Left renal cortex interstitium (tissue), 4 donors: ENCODE measurements around the gene SDK1. TPM values are rescaled to one million over a fixed set of nuclear protein-coding genes. Genes with fewer than 3 reads are reported as not detected.

Experiments
- DNase-seq, 4 donors: peaks; one replicate each; pipeline ENCODE4 v3.0.0-alpha.2; 2013; ENCODE audit warnings: low read depth in 4 of 4, low spot score in 2 of 4, missing footprints in 1 of 4
- polyA plus RNA-seq, 4 donors: library from polyadenylated mRNA; unstranded; fragments of 120-200 nt; gene quantifications; one replicate each; pipeline ENCODE4 v1.2.1, GENCODE V29; 2013; ENCODE audit not compliant: insufficient read length in 4 of 4

The SDK1 gene
- polyA plus RNA-seq, 4 donors = 5.1 to 10.2 (median 6.9) TPM

- DNase-seq = no peak
These were observed 18.6 kb upstream of the SDK1 start for GRCh38 chr7:3282457-3282856.

DNA sequence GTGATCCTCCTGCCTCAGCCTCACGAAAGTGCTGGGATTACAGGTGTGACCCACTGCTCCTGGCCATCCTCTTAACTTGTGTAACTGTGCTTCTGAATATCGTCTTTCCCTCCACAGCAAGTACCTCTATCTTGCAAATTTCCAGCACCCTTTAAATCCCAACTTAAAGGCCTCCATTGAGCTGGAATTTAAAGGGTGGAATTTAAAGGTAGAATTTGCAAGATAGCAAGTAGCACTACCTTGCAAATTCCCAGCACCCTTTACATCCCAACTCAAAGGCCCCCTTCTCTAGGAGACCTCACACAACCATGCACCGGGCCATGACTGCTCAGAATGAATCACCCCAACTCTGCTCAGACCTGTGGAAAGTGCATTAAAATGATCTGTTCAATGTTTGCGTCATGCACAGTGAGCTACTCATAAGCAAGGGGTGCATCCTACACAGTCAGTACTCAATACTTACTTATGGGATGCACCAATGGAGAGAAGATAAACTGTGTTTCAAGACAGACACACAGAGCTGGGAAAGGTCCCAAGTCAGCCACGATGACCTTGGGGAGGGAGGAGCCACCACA, 17.8 kb upstream of the SDK1 start:
- DNase-seq = no peak

GRCh38 chr7:3285652-3286051, 15.4 kb upstream of the SDK1 start:
- no peak for DNase-seq

DNA sequence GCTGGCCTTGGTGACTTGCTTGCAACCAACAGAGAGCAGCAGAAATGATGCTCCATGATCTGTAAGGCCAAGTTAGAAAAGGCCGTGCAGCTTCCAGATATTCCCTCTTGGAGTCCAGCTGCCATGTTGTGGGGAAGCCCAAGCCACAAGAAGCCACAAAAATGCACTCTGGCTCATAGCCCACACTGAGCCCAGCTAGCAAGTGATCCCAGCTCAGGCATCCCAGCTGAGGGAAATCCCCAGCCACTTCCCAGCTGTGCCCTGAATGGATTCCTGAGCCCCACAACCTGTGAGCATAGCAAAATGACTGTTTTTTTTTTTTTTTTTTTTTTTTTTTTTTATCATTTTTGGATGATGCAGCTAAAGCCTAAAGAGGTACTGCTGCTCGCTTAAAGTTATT, 11.1 kb upstream of the SDK1 start:
- no peak for DNase-seq

DNA sequence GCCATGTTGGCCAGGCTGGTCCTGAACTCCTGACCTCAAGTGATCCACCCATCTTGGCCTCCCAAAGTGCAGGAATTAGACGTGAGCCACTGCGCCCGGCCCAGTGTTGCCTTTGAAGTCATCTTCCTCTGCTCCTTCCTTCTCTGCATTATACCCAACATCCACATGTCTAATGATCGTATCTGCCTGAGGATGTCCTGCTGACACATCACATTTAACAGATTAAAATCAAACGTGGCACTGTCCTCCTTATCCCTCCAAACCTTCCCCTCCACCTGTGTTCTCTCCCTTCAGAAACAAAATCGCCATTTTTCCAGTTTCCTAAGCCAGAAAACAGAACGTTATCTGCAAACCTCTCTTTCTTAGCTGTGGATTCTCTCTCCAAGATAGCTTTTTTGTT, 8.4 kb upstream of the SDK1 start:
- no peak for DNase-seq

- no peak for DNase-seq
These were observed 6.5 kb upstream of the SDK1 start for GRCh38 chr7:3294432-3295100.

DNA sequence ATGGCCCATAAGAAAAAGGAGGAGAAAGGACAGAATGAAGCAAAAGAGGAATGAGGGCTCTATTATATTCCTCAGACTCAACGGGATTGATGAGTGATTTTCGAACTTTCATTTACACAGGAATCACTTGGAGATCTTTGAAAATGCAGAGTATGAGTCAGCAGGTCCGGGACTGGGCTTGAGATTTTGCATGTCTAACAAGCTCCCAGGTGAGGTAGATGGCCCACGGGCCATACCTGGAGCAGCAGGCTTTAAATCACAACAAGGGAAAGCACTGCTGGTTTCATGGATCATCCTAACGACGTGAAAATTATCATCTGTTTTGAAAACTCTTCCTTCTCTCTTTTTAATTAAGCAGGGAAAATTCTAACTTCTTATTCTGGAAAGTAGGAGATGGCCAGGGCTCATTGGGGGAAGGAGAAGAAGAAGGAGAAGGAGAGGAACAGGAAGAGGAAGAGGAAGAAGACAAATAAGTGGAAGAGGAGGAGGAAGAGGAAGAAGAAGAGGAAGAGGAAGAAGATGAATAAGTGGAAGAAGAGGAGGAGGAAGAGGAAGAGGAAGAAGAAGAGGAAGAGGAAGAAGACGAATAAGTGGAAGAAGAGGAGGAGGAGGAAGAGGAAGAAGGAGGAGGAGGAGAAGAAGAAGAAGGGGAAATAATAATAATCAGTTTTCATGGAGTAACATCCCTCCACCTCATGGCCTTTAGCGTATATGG, 3.8 kb upstream of the SDK1 start:
- DNase-seq = no peak

- DNase-seq = no peak
These were observed 816 bp upstream of the SDK1 start for GRCh38 chr7:3300221-3300650.

DNA sequence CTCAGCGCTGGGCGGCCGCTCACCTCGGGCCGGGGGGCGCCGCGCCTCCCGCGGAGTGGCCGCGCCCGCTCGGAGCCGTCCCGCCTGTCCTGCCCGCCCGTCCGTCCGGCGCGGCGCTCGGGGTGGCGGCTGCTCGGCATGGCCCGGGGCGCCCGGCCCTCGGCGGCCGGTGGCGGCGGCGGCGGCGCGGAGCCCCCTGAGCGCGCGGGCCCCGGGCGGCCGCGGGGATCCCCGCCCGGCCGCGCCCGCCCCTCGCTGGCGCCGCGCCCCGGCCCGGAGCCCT, 338 bp downstream of the SDK1 start:
- DNase-seq = no peak

DNA sequence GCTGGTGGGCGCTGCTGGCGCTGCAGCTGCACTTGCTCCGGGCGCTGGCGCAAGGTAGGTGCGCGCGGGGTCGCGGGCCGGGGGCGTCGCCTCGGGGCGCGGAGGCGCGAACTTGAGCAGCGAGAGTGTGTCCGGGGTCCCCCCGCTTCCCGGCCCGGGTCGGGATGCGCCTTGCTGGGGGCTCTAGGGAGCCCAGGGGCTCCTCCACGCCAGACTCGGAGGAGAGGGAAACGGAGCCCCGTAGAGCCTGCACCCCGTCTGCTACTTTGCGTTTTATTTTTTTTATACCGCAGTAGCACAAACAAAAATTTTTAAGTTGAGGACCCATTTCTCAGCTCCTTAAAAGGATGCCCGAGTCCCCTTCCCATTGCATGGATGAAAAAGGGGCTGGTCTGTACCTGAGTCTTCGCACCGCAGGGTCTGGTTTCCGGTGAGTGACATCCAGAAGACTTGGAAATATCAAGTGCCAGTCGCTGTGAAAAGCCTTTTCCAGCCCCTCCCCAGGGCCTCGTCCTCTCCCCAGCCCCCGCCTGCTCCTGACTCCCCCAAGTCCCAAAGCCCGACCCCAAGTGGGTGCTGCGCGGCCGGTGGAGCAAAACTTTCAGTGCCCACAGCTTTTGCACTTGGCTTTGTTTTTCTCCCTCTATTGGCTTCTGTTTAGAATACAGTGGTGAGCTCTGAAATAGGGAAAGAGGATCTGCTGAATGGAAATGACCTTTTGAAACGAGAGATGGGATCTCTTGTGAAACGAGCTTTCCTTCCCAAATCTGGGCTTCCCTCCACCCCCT, 973 bp downstream of the SDK1 start:
- DNase-seq = no peak

GRCh38 chr7:3302681-3303320, 1.7 kb downstream of the SDK1 start:
- no peak for DNase-seq

DNA sequence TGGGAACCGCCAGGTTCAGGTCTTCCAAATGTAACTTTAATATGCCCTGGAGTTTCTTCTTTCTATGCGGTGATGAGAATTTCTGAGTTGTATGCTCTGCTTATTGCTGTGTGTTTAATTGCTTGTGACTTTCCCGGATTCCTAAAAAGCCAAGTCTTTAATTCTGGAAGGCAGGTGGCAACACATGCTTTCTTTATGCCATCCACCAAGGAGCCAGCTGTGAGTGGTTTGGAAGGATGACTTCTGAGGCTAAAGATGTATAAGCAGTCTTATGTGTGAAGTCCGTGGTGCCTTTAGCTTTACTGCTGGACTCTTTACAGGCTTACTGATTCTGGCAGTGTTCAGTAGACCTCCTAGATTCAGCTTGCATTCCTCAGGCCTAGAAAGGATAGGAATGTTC, 3.1 kb downstream of the SDK1 start:
- no peak for DNase-seq

DNA sequence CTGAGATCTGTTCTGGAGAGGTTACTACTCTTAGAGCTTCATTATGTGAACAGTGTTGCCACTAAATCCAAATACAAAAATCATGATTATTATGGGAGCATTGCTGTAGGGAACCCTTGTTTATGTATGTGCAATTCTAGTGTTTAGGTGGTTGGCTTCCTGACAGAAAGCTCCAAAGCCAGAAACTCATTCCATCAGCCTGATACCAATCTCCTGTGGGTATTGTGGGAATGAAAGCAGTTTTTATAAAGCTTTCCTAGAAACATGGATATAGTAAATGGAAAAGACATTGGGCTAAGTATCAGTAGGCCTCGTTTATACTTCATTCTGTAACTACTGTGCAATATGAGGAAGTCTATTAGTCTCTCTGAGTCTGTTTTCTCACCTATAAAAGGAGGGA, 6.4 kb downstream of the SDK1 start:
- no peak for DNase-seq

GRCh38 chr7:3309140-3309539, 8.1 kb downstream of the SDK1 start:
- no peak for DNase-seq

DNA sequence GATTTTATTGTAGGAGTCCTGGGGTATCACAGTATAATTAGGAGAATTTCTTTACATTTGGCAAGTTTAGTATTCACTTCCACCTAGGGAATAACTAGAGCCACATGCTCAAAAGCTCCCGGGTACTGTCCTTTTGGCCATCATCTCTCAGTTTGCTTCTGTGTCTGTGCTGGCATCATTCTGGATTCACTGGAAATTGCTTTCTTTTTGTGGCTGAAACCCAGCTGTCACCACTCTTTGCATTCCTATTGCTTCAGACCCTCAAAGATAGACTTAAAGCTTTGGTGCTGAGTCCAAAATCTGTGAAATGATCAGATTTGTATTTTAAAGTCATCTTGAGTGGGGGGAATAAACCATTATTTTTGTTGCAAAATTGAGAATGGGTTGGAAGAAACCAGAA, 8.9 kb downstream of the SDK1 start:
- no peak for DNase-seq

- DNase-seq = no peak
These were observed 9.8 kb downstream of the SDK1 start for GRCh38 chr7:3310884-3311283.

GRCh38 chr7:3312583-3312982, 11.5 kb downstream of the SDK1 start:
- no peak for DNase-seq

- DNase-seq = no peak
These were observed 17.8 kb downstream of the SDK1 start for GRCh38 chr7:3318874-3319273.

DNA sequence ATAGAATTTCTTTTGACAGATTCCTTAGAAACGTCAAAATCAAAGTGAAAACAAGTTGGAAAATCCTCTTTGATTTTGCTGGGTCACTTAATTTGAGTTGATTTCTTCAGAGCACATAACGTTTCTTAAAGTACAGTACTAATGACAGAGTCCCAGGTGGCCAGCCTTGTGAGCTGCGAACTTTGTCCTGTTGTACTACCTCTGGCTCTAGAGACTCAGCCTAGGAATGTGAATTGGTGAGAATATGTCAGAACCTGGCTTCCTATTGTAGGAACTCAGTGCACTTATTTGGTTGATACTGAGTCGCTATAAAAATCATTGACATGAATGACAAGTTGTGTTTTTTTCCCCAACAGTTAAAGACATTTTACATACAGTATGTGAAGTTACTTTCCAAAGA, 20.2 kb downstream of the SDK1 start:
- DNase-seq = no peak

DNA sequence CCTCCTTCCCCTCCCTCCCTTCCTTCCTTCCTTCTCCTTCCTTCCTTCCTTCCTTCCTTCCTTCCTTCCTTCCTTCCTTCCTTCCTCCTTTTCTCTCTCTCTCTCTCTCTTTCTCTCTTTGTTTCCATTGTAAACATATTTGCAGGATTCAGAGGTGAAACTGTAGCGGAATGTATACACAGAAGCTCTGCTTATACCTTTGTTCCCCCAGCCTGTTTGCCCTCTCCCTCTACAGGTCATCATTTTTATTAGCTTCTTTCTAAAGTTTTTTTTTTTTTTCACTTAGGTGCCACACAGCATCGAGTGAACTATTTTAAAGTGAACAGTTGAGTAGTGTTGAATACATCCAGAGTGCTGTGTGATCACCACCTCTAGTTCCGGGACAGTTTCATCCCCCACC, 20.7 kb downstream of the SDK1 start:
- DNase-seq = no peak

GRCh38 chr7:3326246-3326645, 25.2 kb downstream of the SDK1 start:
- DNase-seq = no peak
